GM12878 (cell line): Measurements from ENCODE around the gene OTX2.

Experiments
- CBX3 ChIP-seq: fragments of 200-600 bp; sonication (generic); IDR thresholded peaks from 2 replicates; pipeline ENCODE4 v1.6.1; 2016; ENCODE audit warnings: low read depth, borderline replicate concordance
- CREB1 ChIP-seq: IDR thresholded peaks from 2 replicates; pipeline ENCODE4 v1.6.1; 2012; ENCODE audit warnings: low read depth, mild to moderate bottlenecking, inconsistent platforms
- CTCF ChIP-seq, 3 experiments: IDR thresholded peaks in 2 of 3; conservative IDR thresholded peaks in 1 of 3; 2 replicates each; pipeline ENCODE4 v1.5.1; 2011; ENCODE audit warnings: low read depth in 3 of 3, low read length in 3 of 3, mild to moderate bottlenecking in 3 of 3, control low read depth in 2 of 3, moderate library complexity in 2 of 3, inconsistent platforms in 1 of 3, mixed read lengths in 1 of 3; ENCODE audit not compliant: control insufficient read depth in 2 of 3, insufficient read depth in 1 of 3; ENCODE audit errors: extremely low read depth in 1 of 3
- POLR2A ChIP-seq: IDR thresholded peaks from 2 replicates; pipeline ENCODE4 v1.6.1; 2011; ENCODE audit warnings: low read depth, mild to moderate bottlenecking, low read length
- POLR2AphosphoS5 ChIP-seq: IDR thresholded peaks from 2 replicates; pipeline ENCODE4 v1.6.1; 2011; ENCODE audit warnings: mild to moderate bottlenecking, low read length, inconsistent platforms
- RAD21 ChIP-seq: IDR thresholded peaks from 2 replicates; pipeline ENCODE4 v1.6.1; 2011; ENCODE audit warnings: mild to moderate bottlenecking, low read depth, low read length, moderate library complexity; ENCODE audit not compliant: insufficient read depth
- TF ChIP-seq, protein P1 (sequence below): fragments of 450-650 bp; IDR thresholded peaks from 2 replicates; pipeline ENCODE4 v1.6.1; 2018; ENCODE audit warnings: mild to moderate bottlenecking, low read depth, moderate library complexity; ENCODE audit not compliant: partially characterized antibody

DNA sequence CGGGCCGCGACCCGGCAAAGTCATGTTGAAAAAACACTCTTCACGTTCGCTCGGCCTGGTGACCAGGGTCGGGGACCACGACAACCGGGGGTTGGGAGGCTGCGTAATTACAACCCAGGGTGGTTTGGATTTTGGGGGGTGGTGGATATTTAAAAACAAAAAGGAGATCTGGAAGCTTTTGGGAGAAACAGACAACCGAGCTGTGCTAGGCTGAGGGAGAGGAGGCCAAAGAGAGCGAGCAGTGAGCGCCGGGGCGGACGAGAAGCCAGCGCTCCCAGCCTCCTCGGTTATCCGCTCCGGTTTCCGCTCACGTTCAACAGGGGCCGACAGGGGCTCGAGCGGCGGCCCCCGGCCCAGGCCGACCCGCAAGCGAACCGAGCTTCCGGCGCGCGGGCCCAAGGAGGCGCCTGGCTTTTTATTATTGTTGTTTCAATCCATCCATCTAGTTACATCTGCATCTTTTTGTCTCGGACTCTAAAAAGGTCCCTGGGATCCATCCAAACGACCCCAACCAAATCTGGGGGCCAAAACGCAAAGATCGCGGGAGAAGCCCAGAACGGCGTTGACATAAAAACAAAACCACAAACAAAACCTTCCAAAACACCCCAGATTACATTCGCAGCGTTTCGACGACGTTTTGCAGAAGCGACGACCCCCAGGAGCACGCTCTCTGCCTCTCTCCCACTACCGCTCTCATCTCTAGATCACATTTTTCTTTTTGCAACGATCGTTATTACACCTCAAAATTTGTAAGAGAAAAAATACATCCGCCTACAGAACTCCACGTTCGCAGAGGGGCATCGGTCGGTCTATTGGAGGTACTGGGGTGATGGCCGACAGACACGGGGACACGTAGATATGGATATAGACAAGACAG is 771 bp downstream of the OTX2 start:
- TF ChIP-seq, protein P1, sequence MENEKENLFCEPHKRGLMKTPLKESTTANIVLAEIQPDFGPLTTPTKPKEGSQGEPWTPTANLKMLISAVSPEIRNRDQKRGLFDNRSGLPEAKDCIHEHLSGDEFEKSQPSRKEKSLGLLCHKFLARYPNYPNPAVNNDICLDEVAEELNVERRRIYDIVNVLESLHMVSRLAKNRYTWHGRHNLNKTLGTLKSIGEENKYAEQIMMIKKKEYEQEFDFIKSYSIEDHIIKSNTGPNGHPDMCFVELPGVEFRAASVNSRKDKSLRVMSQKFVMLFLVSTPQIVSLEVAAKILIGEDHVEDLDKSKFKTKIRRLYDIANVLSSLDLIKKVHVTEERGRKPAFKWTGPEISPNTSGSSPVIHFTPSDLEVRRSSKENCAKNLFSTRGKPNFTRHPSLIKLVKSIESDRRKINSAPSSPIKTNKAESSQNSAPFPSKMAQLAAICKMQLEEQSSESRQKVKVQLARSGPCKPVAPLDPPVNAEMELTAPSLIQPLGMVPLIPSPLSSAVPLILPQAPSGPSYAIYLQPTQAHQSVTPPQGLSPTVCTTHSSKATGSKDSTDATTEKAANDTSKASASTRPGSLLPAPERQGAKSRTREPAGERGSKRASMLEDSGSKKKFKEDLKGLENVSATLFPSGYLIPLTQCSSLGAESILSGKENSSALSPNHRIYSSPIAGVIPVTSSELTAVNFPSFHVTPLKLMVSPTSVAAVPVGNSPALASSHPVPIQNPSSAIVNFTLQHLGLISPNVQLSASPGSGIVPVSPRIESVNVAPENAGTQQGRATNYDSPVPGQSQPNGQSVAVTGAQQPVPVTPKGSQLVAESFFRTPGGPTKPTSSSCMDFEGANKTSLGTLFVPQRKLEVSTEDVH, result no peak
- TF ChIP-seq RAD21 (no peak), CTCF (IDR thresholded peaks at IDR 0.05 in 2 of 3, conservative IDR thresholded peaks at IDR 0.05 in 1 of 3; ENCODE audit: control insufficient read depth in 2 of 3, extremely low read depth in 1 of 3, insufficient read depth in 1 of 3, low read depth in 3 of 3, low read length in 3 of 3) (no peak), POLR2AphosphoS5 (no peak), CBX3 (no peak), POLR2A (no peak), CREB1 (no peak)
